HepG2 (cell line): ENCODE results near the gene QSOX1. TPM values are rescaled to one million over a fixed set of nuclear protein-coding genes. Genes with fewer than 3 reads are reported as not detected.

Experiments used
- FOXA3 ChIP-seq: IDR thresholded peaks from 2 replicates; pipeline ENCODE4 v1.6.1; 2016; ENCODE audit warnings: missing genetic modification reagents, missing compliant biosample characterization
- GRHL1 ChIP-seq: sonication (generic); formaldehyde crosslinking; conservative IDR thresholded peaks from 2 replicates; pipeline ENCODE4 v1.8.0; 2022; ENCODE audit warnings: missing genetic modification reagents
- HNRNPL ChIP-seq: fragments of 200-400 bp; formaldehyde crosslinking; IDR thresholded peaks from 2 replicates; pipeline ENCODE4 v1.6.1; 2017; ENCODE audit warnings: mild to moderate bottlenecking, low read depth, low read length
- MED1 ChIP-seq: sonication (generic); formaldehyde crosslinking; IDR thresholded peaks from 2 replicates; pipeline ENCODE4 v1.4.0; 2020; ENCODE audit warnings: missing genetic modification reagents
- NPAS2 ChIP-seq: sonication (generic); formaldehyde crosslinking; IDR thresholded peaks from 2 replicates; pipeline ENCODE4 v1.8.0; 2022; ENCODE audit warnings: mild to moderate bottlenecking, missing genetic modification reagents, borderline replicate concordance
- PBX2 ChIP-seq: IDR thresholded peaks from 2 replicates; pipeline ENCODE4 v1.6.1; 2016; ENCODE audit warnings: control low read depth
- RBAK ChIP-seq: sonication (generic); formaldehyde crosslinking; IDR thresholded peaks from 2 replicates; pipeline ENCODE4 v1.5.1; 2020; ENCODE audit warnings: mild to moderate bottlenecking, missing genetic modification reagents
- SRSF4 ChIP-seq: fragments of 200-400 bp; formaldehyde crosslinking; IDR thresholded peaks from one replicate; pipeline ENCODE4 v1.6.1; 2018; ENCODE audit warnings: mild to moderate bottlenecking, low read depth, low read length, moderate library complexity; ENCODE audit not compliant: poor library complexity, severe bottlenecking
- TCF12 ChIP-seq, 2 experiments: fragments of 450-650 bp in 1 of 2; sonication (generic) in 1 of 2; formaldehyde crosslinking in 1 of 2; IDR thresholded peaks; 2 replicates each; pipeline versions ENCODE4 v1.6.1 to v1.8.0; 2017 to 2022; ENCODE audit warnings: antibody characterized with exemption in 1 of 2, mild to moderate bottlenecking in 1 of 2, missing genetic modification reagents in 1 of 2, moderate library complexity in 1 of 2
- ZBTB25 ChIP-seq: IDR thresholded peaks from 2 replicates; pipeline ENCODE4 v1.6.1; 2018; ENCODE audit warnings: missing genetic modification reagents
- ZNF230 ChIP-seq: sonication (generic); formaldehyde crosslinking; IDR thresholded peaks from 2 replicates; pipeline ENCODE4 v1.4.0; 2020; ENCODE audit warnings: mild to moderate bottlenecking, missing genetic modification reagents
- ZNF264 ChIP-seq: sonication (generic); formaldehyde crosslinking; IDR thresholded peaks from 2 replicates; pipeline ENCODE4 v1.4.0; 2020; ENCODE audit warnings: missing genetic modification reagents
- ZNF691 ChIP-seq: sonication (generic); formaldehyde crosslinking; IDR thresholded peaks from 2 replicates; pipeline ENCODE4 v1.4.0; 2020; ENCODE audit warnings: missing genetic modification reagents, low read depth, mild to moderate bottlenecking, borderline replicate concordance
- ZNF713 ChIP-seq: sonication (generic); formaldehyde crosslinking; IDR thresholded peaks from 2 replicates; pipeline ENCODE4 v1.4.0; 2020; ENCODE audit warnings: mild to moderate bottlenecking, missing genetic modification reagents
- polyA plus RNA-seq, 8 experiments: library from polyadenylated mRNA; depleted of rRNA in 3 of 8; stranded (reverse) in 7 of 8; unstranded in 1 of 8; fragments of >200 nt; fragmentation: Illumina TruSeq in 4 of 8; extraction: Trizol in 4 of 8; gene quantifications; 2 replicates each; pipeline versions ENCODE4 v1.2.1 to v1.2.3, GENCODE V29; 2011 to 2016; ENCODE audit warnings: low read depth in 4 of 8, missing spikeins in 1 of 8, mixed read lengths in 1 of 8; ENCODE audit not compliant: insufficient read depth in 1 of 8
- total RNA-seq, 5 experiments: library from RNA; depleted of rRNA; stranded (reverse); fragments of >200 nt; fragmentation: Illumina TruSeq; extraction: Trizol; gene quantifications; 2 replicates each; pipeline ENCODE4 v1.2.3, GENCODE V29; 2016; ENCODE audit warnings: low read depth in 1 of 5

QSOX1 gene
- total and polyA plus RNA-seq, 2 of the 13 experiments (the other 11 are each of a cell fraction or from before 2014, with no cell fraction given): 6.8 to 40.2 TPM

- TF ChIP-seq GRHL1 (CRISPR knock-in tag) (no peak), ZNF264 (CRISPR knock-in tag) (no peak), RBAK (CRISPR knock-in tag) (no peak), ZNF691 (no peak), NPAS2 (no peak), FOXA3 (CRISPR knock-in tag) (no peak), MED1 (CRISPR knock-in tag) (no peak), PBX2 (CRISPR knock-in tag) (no peak), HNRNPL (no peak), ZBTB25 (CRISPR knock-in tag) (no peak), TCF12 (IDR thresholded peaks at IDR 0.05) (no peak), TCF12 (CRISPR knock-in tag; IDR thresholded peaks at IDR 0.05) (no peak), SRSF4 (no peak), ZNF713 (no peak), ZNF230 (CRISPR knock-in tag) (no peak)
Measured at GRCh38 chr1:180197231-180197630, 42.6 kb downstream of the QSOX1 start (continued).
